ENCODE measurements around the gene DIAPH3.
"Not testable (repeated sequence)": the region's sequence is repeated elsewhere in the genome, so short reads cannot be mapped to it uniquely, and the experiment has no call there.

Gene DIAPH3, protein sequence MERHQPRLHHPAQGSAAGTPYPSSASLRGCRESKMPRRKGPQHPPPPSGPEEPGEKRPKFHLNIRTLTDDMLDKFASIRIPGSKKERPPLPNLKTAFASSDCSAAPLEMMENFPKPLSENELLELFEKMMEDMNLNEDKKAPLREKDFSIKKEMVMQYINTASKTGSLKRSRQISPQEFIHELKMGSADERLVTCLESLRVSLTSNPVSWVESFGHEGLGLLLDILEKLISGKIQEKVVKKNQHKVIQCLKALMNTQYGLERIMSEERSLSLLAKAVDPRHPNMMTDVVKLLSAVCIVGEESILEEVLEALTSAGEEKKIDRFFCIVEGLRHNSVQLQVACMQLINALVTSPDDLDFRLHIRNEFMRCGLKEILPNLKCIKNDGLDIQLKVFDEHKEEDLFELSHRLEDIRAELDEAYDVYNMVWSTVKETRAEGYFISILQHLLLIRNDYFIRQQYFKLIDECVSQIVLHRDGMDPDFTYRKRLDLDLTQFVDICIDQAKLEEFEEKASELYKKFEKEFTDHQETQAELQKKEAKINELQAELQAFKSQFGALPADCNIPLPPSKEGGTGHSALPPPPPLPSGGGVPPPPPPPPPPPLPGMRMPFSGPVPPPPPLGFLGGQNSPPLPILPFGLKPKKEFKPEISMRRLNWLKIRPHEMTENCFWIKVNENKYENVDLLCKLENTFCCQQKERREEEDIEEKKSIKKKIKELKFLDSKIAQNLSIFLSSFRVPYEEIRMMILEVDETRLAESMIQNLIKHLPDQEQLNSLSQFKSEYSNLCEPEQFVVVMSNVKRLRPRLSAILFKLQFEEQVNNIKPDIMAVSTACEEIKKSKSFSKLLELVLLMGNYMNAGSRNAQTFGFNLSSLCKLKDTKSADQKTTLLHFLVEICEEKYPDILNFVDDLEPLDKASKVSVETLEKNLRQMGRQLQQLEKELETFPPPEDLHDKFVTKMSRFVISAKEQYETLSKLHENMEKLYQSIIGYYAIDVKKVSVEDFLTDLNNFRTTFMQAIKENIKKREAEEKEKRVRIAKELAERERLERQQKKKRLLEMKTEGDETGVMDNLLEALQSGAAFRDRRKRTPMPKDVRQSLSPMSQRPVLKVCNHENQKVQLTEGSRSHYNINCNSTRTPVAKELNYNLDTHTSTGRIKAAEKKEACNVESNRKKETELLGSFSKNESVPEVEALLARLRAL

DNA sequence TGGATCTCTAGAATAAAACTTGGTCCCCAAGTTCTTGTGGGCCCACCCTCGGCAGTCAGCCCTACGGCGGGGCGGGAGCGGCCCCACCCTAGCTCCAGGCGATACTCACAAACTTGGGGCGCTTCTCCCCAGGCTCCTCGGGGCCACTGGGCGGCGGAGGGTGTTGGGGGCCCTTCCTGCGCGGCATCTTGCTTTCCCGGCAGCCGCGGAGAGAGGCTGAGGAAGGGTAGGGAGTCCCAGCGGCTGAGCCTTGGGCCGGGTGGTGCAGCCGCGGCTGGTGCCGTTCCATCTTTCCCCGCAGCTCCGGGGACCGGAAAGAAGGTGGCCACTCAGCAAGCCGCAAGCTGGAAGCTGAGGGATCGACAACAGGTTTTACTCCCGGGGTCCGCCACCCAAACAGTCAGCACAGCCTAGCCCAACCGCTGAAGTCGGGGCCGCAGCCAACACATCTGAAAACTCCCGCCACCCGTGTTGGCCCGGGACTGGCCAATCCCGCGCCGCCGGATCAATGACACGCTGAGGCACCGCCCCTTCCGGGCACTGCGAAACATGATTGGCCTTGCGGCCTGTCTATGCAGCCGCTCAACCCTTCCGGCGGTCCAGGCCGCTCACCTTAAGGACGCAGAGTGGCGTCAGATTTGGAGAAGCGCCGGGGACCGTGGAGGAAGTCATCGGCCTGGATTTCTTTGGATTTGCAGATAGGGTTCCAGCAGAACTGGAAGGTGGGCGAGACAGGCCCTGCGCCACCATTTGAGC is at the start of gene DIAPH3:
TSS of gene DIAPH3 (minus strand) at position 451 of the 756 bp plus-strand sequence. CDS start at position 289, 162 bp downstream.
- peak; percentile 86 for DNase-seq (ENCODE audit: low read depth)

DNA sequence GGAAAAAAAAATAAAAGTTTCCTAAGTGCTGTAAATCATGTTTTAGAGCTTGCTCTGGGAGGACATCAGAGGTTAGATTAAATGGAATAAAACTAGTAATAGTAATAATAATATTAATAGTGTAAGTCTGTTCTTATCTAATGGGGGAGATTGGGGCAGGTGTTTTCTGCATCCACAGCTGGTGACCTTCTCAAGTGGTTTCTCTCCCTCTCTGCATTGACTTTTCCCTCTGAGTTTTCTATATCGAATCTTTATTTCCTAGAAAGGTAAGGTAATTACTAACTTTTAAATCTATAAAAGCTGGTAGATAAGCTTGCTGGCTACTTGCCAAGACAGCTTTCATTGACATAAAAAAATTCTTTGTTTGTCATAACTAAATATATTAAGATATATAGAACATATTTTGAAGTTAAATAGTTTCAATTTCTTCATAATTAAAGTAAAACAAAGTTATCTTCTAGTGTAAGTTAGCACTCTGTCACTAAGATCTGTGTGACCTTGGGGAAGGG is 49.6 kb upstream of the DIAPH3 start:
- no peak for DNase-seq (ENCODE audit: low read depth)

DNA sequence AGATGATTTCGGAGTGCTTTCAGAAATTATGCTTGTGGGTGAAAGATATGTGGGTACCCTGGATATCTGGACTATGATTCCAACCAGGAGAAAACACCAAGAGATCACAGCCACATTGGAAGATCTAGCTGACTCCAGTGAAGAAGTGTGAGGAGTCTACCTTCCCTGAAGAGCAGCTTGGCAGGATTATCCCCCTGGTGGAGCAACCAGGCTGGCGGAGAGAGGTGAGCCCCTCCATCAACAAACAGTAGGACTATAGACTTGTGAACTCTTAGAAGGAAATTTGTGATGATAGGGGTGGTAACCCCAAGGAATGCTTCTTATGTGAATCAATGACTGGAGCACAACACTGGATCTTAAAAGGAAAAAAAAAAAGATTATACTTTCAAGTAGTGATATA is 47.8 kb upstream of the DIAPH3 start:
- no peak for DNase-seq (ENCODE audit: low read depth)

DNA sequence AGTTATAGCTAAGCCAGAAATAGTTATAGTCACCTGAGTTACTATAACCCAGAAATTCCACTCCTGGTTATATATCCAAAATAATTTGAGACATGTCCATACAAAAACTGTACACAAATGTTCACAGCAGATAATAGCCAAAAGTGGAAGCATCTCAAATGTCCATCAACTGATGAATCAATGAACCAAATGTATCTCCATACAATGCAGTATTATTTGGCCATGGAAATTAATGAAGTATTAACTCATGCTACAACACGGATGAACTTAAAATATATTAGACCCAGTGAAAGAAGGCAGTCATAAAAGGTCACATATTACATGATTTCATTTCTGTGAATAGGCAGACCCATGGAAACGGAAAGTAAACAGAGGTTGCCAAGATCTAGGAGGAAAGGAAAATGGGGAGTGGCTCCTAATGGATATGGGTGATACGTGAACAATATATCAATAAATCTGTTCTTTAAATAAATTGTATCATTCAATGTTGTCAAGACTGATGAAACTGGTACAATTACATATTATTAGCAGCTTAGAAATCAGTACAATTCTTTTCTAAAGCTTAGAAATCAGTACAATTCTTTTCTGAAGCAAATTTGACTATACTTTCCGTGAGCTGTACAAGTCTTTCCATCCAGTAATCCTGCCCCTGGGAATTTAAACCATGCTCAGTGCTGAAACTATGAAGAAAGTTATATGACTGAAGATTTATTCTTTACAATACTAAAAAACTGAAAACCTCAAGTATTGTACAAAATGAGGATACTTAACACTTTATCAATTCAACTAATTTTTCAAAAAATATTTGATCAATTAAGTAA is 47.0 kb upstream of the DIAPH3 start:
- DNase-seq (ENCODE audit: low read depth), result no peak

DNA sequence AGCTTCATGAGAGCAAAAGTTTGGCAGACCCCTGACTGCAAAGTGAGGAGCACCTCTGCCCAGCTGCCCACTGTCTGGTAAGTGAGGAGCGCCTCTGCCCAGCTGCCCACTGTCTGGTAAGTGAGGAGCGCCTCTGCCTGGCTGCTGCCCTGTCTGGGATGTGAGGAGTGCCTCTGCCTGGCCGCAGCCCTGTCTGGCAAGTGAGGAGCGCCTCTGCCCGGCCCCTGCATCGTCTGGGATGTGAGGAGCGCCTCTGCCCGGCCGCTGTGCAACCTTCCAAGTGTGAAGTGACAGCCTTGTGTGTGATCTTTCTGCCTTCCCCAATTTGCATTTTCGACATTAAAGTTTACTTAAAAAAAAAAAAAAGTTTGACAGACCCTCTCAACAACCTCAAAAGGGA is 41.8 kb upstream of the DIAPH3 start:
- DNase-seq (ENCODE audit: low read depth), result not testable (repeated sequence)

DNA sequence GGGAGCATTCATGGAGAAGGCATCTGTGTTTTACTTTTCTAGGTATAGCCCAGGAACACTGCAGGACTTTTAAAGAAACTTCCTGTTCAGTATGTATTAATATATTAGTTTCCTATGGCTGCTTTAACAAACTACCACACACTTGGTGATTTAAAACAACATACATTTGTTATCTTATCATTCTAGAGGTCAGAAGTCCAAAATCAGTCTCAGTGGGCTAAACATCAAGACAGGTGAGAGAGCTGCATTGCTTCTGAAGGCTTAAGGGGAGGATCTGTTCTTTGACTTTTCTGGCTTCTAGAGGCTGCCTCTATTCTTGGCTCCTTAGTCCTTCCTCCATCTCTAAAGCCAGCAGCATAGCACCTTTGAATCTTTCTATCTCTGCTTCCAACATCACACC is 37.6 kb upstream of the DIAPH3 start:
- no peak for DNase-seq (ENCODE audit: low read depth)

DNA sequence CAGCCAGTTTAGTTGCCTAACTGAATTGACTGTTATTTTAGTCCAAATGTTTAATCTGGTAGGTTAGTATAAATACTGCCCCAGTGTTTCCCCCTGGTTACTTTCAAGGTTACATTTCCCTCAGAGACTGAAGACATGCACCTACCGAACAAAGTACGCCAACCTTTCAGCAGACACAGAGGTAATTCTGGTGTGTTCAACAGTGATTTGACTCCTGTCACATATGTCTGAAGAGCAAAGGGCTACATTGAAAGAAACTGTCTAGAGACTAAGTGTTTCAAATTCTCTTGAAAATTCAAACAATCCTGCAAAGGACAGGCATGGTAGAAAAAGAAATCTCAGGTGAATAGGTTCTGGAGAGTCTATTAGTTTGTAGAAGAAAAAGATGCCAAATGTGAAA is 32.2 kb upstream of the DIAPH3 start:
- DNase-seq (ENCODE audit: low read depth), result not testable (repeated sequence)

DNA sequence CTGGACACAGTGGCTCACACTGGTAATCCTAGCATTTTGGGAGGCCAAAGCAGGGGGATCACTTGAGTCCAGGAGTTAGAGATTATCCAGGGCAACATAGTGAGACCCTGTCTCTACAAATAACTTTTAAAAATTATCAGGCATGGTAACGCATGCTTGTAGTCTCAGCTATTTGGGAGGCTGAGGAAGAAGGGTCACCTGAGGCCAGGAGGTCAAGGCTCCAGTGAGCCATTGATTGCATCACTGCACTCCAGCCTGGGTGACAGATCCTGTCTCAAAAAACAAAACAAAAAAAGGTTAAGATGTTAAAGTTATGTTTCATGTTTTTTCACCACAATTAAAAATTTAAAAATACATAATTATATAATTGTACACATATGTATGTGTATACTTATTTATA is 19.2 kb upstream of the DIAPH3 start:
- no peak for DNase-seq (ENCODE audit: low read depth)

DNA sequence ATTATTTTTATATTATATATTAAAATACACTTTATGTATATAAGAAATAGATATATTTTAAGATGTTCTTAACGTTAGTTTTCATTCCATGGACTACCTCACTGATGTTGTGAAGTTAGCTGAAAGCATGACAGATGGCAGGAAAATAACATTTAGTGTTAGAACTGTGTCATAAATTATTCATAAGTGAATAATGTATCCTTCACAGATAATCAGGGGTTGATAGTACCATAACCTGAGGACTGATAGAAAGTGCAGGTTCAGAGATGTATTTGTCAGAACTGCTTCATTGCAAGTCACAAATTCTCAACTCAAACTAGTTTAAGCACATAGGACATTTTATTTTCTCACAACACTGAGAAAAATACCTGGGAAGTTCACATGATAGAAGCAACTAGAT is 14.6 kb upstream of the DIAPH3 start:
- DNase-seq (ENCODE audit: low read depth), result no peak

DNA sequence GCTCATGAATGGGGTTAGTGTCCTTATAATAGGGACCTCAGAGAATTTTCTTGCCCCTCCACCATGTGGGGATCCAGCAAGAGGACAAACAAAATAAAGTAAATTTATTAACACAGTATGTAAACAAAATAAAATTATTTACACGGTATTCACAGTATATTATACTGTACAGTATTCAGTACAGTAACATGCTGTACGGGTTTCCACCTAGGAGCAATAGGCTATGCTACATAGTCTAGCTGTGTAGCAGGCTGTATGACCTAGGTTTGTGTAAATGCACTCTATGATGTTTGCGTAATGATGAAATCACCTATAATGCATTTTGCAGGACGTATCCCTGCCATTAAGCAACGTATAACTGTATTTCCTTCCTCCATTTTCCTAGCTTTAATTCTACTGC is 11.8 kb upstream of the DIAPH3 start:
- DNase-seq (ENCODE audit: low read depth), result no peak

DNA sequence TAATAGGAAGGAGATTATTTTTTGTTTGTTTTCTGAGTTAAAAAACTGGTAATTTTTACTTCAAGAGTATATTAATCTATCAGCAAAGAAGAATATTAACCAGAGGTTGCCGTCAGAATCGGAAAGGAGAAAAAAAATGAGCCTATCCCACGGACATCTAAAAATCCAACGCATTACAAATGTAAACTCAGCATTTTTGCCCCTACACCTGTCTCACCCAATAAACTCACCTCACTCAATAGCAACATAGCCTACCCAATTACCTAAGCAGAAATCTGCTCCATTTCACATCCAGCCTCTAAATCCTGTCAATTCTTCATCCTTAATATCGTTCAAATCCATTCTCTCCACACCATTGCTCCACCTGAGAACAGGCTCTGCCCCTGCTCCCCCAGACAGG is 10.4 kb upstream of the DIAPH3 start:
- no peak for DNase-seq (ENCODE audit: low read depth)

DNA sequence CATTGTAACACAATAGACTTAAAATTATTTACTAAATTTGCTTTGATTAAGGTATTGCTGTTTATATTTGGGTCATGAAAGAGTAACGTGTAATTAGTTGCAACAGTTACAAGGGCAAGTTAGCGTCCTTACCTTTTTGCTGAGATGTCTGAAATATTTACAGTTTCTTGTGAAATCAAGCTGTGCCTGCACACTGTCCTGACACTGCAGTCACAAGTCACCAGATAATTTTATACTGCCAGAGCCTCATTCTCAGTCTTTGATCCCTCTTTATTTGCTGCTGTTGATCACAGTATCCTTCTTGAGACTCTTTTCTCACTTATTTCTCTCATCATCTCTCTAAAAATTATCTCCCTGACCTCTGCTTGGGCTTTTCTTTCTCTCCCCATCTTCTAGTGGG is 8.4 kb upstream of the DIAPH3 start:
- no peak for DNase-seq (ENCODE audit: low read depth)

DNA sequence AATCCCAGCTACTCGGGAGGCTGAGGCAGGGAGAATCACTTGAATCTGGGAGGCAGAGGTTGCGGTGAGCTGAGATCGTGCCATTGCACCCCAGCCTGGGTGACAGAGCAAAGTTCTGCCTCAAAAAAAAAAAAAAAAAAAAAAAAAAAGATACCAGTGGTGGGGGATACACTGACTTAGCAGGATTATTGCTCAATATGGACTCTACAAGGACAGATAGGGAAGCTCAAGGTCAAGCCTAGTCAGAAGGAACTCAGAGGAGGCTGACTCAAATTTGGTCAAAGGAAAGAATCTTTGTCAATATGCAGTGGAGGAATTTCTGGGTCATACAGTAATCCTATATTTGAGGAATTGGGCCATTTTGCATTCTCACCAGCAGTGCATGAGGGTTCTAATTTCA is 6.7 kb upstream of the DIAPH3 start:
- DNase-seq (ENCODE audit: low read depth), result no peak

DNA sequence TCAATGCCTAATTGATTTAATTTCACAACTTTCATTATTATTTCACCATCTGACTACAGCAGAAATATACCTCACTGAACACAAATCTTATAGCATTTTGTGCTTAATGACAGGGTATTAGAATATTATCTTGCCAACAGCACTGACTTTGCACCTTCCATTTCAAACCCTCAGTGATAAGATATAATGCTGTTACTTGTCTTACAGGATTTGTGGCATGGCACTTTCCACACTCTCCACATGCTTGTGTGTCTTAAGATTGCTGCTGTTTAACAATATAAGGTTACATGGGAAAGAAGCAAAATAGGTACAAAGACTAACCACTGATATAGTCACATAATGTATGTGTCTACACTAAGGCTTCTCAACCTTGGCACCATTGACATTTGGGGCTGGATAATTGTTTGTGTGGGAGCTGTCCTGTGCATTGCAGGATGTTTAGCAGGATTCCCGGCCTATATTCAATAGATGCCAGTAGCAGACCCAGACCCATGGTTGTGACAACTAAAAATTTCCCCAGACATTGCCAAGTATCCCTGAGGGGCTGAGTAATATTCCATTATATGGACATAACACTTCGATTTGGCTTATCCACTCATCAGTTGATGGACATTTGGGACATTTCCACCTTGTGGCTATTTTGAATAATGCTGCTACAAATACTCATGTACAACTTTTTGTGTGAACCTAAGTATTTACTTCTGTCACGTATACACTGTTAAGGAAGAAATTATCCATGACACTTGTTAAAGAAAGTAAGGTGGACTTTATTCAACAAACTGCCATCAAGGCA is 5.7 kb upstream of the DIAPH3 start:
- no peak for DNase-seq (ENCODE audit: low read depth)

DNA sequence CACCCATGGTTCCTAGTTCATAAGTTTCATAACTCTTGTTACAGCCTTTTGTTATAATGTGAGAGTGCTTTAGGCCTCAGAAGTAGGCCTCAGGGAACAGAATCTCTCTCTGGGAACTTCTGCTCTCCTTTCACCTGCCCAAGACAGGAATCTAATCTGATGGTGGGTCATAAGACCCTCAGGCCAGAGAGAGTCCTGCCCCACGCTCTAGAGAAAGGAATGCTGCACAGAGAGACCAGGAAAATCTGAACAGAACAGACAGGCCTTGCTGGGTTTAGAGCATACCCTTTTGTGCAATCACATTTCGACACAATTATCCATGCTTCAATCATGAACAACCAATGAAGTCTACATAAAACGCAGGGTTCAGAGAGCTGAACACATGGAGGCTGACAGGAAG is 3.4 kb upstream of the DIAPH3 start:
- no peak for DNase-seq (ENCODE audit: low read depth)

DNA sequence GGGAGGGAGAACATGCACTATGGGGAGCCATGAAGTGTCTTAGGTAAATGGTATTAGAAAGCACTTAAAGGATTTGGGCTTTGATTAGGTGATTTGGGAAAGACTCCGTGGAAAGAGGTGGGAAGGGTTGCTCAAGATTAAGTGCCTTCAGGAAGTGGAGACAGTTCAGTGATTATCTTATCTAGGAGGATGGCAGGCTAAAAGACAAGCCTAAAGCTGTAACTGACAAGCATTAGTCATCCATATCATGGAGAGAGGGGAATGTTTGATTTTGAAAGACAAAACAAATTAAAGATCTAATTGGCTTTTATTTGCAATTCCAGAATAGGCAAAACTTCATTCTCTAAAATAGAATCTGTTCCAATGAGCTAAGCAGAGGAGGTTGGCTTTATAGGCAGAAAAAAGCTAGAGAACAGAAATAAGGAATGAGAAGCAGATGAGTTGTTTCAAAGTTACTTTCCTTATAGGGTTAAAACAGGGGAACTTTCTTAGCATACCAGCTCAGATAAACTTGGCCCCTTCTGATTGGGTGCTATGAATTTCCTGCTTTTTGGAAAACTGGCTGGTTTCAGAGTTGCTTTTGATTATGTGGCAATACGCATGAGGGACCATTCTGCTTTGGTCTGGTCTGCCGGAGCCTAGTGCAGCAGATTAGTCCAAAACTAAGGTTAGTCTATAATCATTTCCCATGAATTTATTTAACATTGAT is 1.8 kb upstream of the DIAPH3 start:
- no peak for DNase-seq (ENCODE audit: low read depth)

DNA sequence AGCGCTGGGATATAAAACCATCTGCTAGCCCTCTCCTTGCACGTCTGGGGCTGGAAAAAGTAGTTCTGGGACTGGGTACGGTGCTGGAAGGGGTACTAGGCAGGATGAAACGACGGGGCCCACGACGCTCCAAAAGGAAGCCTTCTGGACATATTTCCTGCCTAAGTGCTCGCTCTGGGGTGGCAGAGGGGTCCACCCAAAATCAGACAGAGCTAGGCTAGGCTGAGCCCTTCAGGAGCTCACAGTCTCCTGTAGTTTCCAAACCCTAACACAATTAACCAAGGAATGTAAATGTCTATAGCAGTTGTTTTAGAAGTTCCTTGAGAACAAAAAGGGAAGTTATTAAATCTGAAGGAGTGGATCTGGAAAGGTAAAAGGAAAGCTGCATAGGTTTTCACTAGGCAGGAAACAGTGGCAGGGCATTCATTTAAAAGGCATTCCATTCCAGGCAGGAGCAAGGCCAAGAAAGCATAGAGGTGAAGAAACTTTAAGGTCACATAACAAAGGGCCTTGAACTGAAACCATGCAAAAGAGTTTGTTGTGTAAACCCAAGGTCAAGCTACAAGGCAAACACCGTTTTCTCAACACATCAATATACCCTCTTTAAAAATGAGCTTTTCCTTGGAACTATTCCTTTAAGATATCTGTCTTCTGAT is 634 bp upstream of the DIAPH3 start:
- no peak for DNase-seq (ENCODE audit: low read depth)

DNA sequence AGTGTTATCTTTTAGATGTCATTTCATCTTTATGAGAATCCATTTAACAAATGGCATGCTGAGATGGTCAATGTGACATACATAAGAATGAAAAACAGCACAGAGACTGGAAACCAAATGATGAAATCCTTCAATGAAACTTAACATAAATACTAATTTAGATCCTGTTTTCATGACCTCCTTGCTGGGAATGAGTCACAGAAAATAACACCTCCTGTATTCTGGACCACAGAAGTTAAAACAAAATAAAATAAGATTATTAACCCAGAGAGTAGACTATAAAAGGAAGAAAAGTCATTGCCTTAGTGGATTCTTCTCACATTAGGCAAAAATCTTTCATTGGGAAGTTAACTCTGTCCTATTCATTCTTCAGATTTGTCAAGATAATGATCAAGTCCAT is 1.6 kb downstream of the DIAPH3 start:
- no peak for DNase-seq (ENCODE audit: low read depth)

DNA sequence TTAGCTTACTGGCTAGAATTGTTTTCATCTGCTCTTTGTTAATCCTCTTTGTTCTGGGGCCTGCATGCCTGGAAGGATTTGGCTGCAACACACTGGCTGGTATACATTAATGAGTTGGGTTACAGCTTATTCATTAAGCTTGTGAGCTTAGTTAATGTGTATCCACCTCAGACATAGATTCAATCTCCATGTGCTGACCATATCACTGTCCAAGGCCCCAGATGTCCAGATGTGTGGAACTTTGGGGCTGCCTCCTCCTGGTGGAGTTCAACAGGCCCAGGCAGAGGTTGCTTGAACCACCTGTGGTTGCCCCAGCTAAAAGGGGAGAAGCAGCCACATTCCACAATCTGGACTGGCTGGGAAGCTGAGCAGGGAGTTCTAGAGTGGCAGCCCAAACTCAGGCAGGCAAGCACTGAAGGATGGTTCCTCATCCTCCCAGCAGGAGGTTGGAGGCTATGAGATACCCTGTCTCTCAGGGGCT is 5.4 kb downstream of the DIAPH3 start:
- no peak for DNase-seq (ENCODE audit: low read depth)
